ENCODE results near the gene NETO2. TPM values are rescaled to one million over a fixed set of nuclear protein-coding genes. Genes with fewer than 3 reads are reported as not detected.
"Not testable (repeated sequence)": the region's sequence is repeated elsewhere in the genome, so short reads cannot be mapped to it uniquely, and the experiment has no call there.

NETO2 gene
- polyA plus RNA-seq, 3 donors, result 12.4 to 15.7 (median 14.3) TPM

DNA sequence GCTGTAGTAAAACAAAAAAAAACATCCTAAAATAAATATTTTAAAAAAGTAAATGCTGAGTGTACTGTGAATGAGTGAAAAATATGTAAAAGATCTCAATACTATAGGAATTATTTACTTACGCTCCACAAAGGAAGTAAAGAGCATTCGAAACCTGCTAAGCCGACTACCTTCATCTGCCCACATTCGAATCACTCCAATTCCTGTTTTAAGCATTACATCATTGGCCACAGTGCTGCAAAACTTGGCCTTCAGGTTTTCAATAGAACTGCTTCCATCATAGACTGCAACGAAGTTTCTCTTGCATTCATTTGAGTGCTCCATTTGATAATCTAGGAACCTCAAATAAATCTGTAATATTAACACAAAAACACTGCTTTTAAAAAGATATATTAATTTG lies 34.4 kb downstream of the NETO2 start:
- Histone ChIP-seq H3K79me2 (ENCODE audit: insufficient read depth, low read length) (no peaks in the 10 kb centered on the region), H3K27ac (ENCODE audit: low read depth in 1 of 2, low read length in 2 of 2) (no peak overlapping the region), H2AFZ (ENCODE audit: insufficient read depth, low read depth, low read length, poor library complexity, severe bottlenecking) (no peak overlapping the region), H3K9me3 (replicated peaks in 1 of 2; ENCODE audit: control insufficient read depth in 1 of 2, insufficient read depth in 1 of 2, low read length in 2 of 2) (no peaks in the 10 kb centered on the region), H3K36me3 (replicated peaks in 1 of 2; ENCODE audit: control insufficient read depth in 1 of 2, insufficient read depth in 2 of 2, low read length in 2 of 2) (peaks cover 0 to 15% of the 10 kb centered on the region in 2 donors), H3K27me3 (ENCODE audit: control insufficient read depth in 2 of 2, insufficient read depth in 2 of 2, low read length in 2 of 2) (no peaks in the 10 kb centered on the region), H4K20me1 (ENCODE audit: insufficient read depth, low read length) (no peaks in the 10 kb centered on the region), H3K4me2 (replicated peaks; ENCODE audit: extremely low read depth, low read length, poor library complexity, severe bottlenecking) (no peak overlapping the region), H3K4me1 (ENCODE audit: control insufficient read depth in 1 of 2, insufficient read depth in 2 of 2, low read length in 2 of 2) (peaks cover 3 to 21% of the 10 kb centered on the region in 2 donors), H3K4me3 (replicated peaks in 1 of 3; ENCODE audit: low read depth in 2 of 3, low read length in 3 of 3) (no peak overlapping the region), H3K9ac (ENCODE audit: insufficient read depth, low read length, poor library complexity, severe bottlenecking) (no peak overlapping the region)
- WGBS (ENCODE audit: insufficient coverage), result 14% methylated on average over 4 of the region's 5 CpGs
- Mint-ChIP-seq H3K4me3 (no peak overlapping the region), H3K36me3 (peaks cover 18 to 23% of the 10 kb centered on the region in 2 donors), H3K27me3 (ENCODE audit: low read depth in 3 of 3) (no peaks in the 10 kb centered on the region), H3K4me1 (peaks cover 33% of the 10 kb centered on the region), H3K9me3 (no peaks in the 10 kb centered on the region), H3K27ac (no peak overlapping the region)
- intact Hi-C loops (cut with micrococcal nuclease), result no loop called here
- TF ChIP-seq, protein P1, sequence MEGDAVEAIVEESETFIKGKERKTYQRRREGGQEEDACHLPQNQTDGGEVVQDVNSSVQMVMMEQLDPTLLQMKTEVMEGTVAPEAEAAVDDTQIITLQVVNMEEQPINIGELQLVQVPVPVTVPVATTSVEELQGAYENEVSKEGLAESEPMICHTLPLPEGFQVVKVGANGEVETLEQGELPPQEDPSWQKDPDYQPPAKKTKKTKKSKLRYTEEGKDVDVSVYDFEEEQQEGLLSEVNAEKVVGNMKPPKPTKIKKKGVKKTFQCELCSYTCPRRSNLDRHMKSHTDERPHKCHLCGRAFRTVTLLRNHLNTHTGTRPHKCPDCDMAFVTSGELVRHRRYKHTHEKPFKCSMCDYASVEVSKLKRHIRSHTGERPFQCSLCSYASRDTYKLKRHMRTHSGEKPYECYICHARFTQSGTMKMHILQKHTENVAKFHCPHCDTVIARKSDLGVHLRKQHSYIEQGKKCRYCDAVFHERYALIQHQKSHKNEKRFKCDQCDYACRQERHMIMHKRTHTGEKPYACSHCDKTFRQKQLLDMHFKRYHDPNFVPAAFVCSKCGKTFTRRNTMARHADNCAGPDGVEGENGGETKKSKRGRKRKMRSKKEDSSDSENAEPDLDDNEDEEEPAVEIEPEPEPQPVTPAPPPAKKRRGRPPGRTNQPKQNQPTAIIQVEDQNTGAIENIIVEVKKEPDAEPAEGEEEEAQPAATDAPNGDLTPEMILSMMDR (IDR thresholded peaks at IDR 0.05), result no peak
- DNase-seq, result peak; percentile 18 to 24 (median 21)

DNA sequence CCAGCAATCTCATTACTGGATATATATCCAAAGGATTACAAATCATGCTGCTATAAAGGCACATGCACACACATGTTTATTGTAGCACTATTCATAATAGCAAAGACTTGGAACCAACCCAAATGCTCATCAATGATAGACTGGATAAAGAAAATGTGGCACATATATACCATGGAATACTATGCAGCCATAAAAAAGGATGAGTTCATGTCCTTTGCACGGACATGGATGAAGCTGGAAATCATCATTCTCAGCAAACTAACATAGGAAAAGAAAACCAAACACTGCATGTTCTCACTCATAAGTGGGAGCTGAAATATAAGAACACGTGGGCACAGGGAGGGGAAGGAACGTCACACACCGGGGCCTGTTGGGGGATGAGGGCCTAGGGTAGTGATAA lies 40.8 kb downstream of the NETO2 start:
- H3K4me2 ChIP-seq (replicated peaks; ENCODE audit: extremely low read depth, low read length, poor library complexity, severe bottlenecking); H3K9ac ChIP-seq (ENCODE audit: insufficient read depth, low read length, poor library complexity, severe bottlenecking); intact Hi-C loops (cut with micrococcal nuclease); H3K9me3 ChIP-seq (replicated peaks in 1 of 2; ENCODE audit: control insufficient read depth in 1 of 2, insufficient read depth in 1 of 2, low read length in 2 of 2); DNase-seq; H3K27me3 ChIP-seq (ENCODE audit: control insufficient read depth in 2 of 2, insufficient read depth in 2 of 2, low read length in 2 of 2); H3K9me3 Mint-ChIP-seq; H3K4me3 ChIP-seq (replicated peaks in 1 of 3; ENCODE audit: low read depth in 2 of 3, low read length in 3 of 3); H3K27me3 Mint-ChIP-seq (ENCODE audit: low read depth in 3 of 3); H3K27ac Mint-ChIP-seq; H3K4me3 Mint-ChIP-seq; H3K27ac ChIP-seq (ENCODE audit: low read depth in 1 of 2, low read length in 2 of 2); H2AFZ ChIP-seq (ENCODE audit: insufficient read depth, low read depth, low read length, poor library complexity, severe bottlenecking); H4K20me1 ChIP-seq (ENCODE audit: insufficient read depth, low read length); H3K79me2 ChIP-seq (ENCODE audit: insufficient read depth, low read length): not testable (repeated sequence)
- Histone ChIP-seq H3K4me1 (ENCODE audit: control insufficient read depth in 1 of 2, insufficient read depth in 2 of 2, low read length in 2 of 2) (peaks cover 3 to 14% of the 10 kb centered on the region in 2 donors), H3K36me3 (replicated peaks in 1 of 2; ENCODE audit: control insufficient read depth in 1 of 2, insufficient read depth in 2 of 2, low read length in 2 of 2) (peaks cover 0 to 13% of the 10 kb centered on the region in 2 donors)
- 100% methylated on average over 2 of the region's 4 CpGs for WGBS (ENCODE audit: insufficient coverage)
- Mint-ChIP-seq H3K36me3 (peaks cover 53 to 62% of the 10 kb centered on the region in 2 donors), H3K4me1 (peaks cover 26% of the 10 kb centered on the region)

DNA sequence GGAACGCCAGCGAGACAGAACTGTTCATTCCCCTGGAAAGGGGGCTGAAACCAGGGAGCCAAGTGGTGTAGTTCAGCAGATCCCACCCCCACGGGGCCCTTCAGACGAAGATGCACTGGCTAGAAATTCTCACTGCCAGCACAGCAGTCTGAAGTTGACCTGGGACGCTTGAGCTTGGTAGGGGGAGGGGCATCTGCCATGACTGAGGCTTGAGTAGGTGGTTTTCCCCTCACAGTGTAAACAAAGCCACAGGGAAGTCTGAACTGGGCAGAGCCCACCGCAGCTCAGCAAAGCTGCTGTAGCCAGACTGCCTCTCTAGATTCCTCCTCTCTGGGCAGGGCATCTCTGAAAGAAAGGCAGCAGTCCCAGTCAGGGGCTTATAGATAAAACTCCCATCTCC lies 46.6 kb downstream of the NETO2 start:
- H3K4me3 ChIP-seq (replicated peaks in 1 of 3; ENCODE audit: low read depth in 2 of 3, low read length in 3 of 3); H3K4me1 ChIP-seq (ENCODE audit: control insufficient read depth in 1 of 2, insufficient read depth in 2 of 2, low read length in 2 of 2); H4K20me1 ChIP-seq (ENCODE audit: insufficient read depth, low read length); H3K4me1 Mint-ChIP-seq; H3K27ac Mint-ChIP-seq; H3K9me3 Mint-ChIP-seq; DNase-seq; H3K9ac ChIP-seq (ENCODE audit: insufficient read depth, low read length, poor library complexity, severe bottlenecking); H3K4me3 Mint-ChIP-seq; H3K9me3 ChIP-seq (replicated peaks in 1 of 2; ENCODE audit: control insufficient read depth in 1 of 2, insufficient read depth in 1 of 2, low read length in 2 of 2); H3K27me3 ChIP-seq (ENCODE audit: control insufficient read depth in 2 of 2, insufficient read depth in 2 of 2, low read length in 2 of 2); H3K4me2 ChIP-seq (replicated peaks; ENCODE audit: extremely low read depth, low read length, poor library complexity, severe bottlenecking); H3K27ac ChIP-seq (ENCODE audit: low read depth in 1 of 2, low read length in 2 of 2); H2AFZ ChIP-seq (ENCODE audit: insufficient read depth, low read depth, low read length, poor library complexity, severe bottlenecking); H3K27me3 Mint-ChIP-seq (ENCODE audit: low read depth in 3 of 3); H3K79me2 ChIP-seq (ENCODE audit: insufficient read depth, low read length): not testable (repeated sequence)
- intact Hi-C loops (cut with micrococcal nuclease), result loop anchor here in 1 of 2 donors (10.0 kb wide), 1 partner anchor 52 kb away; no protein-coding TSS in a partner anchor
- H3K36me3 Mint-ChIP-seq, result peaks cover 60 to 61% of the 10 kb centered on the region in 2 donors
- H3K36me3 ChIP-seq (replicated peaks in 1 of 2; ENCODE audit: control insufficient read depth in 1 of 2, insufficient read depth in 2 of 2, low read length in 2 of 2), result peaks cover 0 to 36% of the 10 kb centered on the region in 2 donors
- WGBS (ENCODE audit: insufficient coverage), result 81% methylated on average over 5 of the region's 6 CpGs

All from CD14-positive monocyte (primary cell).